Gastroesophageal sphincter (tissue), 4 donors: ENCODE measurements around the gene SPATA9. TPM values are rescaled to one million over a fixed set of nuclear protein-coding genes. Genes with fewer than 3 reads are reported as not detected.

Experiments used
- ATAC-seq: fragments of 150-250 bp; one replicate; pipeline ENCODE4 v1.9.1; 2016; ENCODE audit warnings: mild to moderate bottlenecking, moderate library complexity
- H3K27ac ChIP-seq, 4 donors: fragments of 200-600 bp; sonication (generic) in 3 of 4; 1 replicate in 3 of 4; 2 replicates in 1 of 4; pipeline ENCODE4 v1.5.1; 2016 to 2019
- H3K27me3 ChIP-seq: fragments of 200-600 bp; sonication (generic); one replicate; pipeline ENCODE4 v1.5.1; 2019
- H3K36me3 ChIP-seq, 2 donors: fragments of 200-600 bp; sonication (generic); one replicate each; pipeline ENCODE4 v1.5.1; 2019; ENCODE audit warnings: control low read depth in 1 of 2
- H3K4me1 ChIP-seq, 3 donors: fragments of 200-600 bp; sonication (generic); 1 replicate in 2 of 3; 2 replicates in 1 of 3; pipeline ENCODE4 v1.5.1; 2016 to 2019; ENCODE audit warnings: control low read depth in 2 of 3
- H3K4me3 ChIP-seq, 2 donors: fragments of 200-600 bp; sonication (generic); one replicate each; pipeline ENCODE4 v1.5.1; 2019; ENCODE audit warnings: mild to moderate bottlenecking in 1 of 2, moderate library complexity in 1 of 2
- H3K9me3 ChIP-seq, 3 donors: fragments of 200-600 bp; sonication (generic); one replicate each; pipeline ENCODE4 v1.5.1; 2017 to 2019; ENCODE audit warnings: control low read depth in 2 of 3
- CTCF ChIP-seq, 4 experiments: fragments of 200-600 bp in 2 of 4; fragments of 450-650 bp in 2 of 4; sonication (generic) in 1 of 4; IDR thresholded peaks; one replicate each; pipeline ENCODE4 v1.5.1; 2017 to 2019; ENCODE audit warnings: antibody characterized with exemption in 4 of 4, mild to moderate bottlenecking in 2 of 4, moderate library complexity in 2 of 4
- EP300 ChIP-seq: sonication (generic); formaldehyde crosslinking; IDR thresholded peaks from one replicate; pipeline ENCODE4 v1.6.1; 2017; ENCODE audit warnings: antibody characterized with exemption, mild to moderate bottlenecking
- POLR2A ChIP-seq, 2 donors: fragments of 450-650 bp; IDR thresholded peaks; one replicate each; pipeline ENCODE4 v1.6.1; 2017; ENCODE audit warnings: antibody characterized with exemption in 2 of 2, mild to moderate bottlenecking in 2 of 2, moderate library complexity in 1 of 2
- POLR2AphosphoS5 ChIP-seq: sonication (generic); formaldehyde crosslinking; IDR thresholded peaks from one replicate; pipeline ENCODE4 v1.6.1; 2017; ENCODE audit warnings: antibody characterized with exemption
- WGBS, 2 donors: methylation state at CpG; one replicate each; pipeline ENCODE4 v1.1.5; 2018; ENCODE audit warnings: low coverage in 1 of 2; 5-methylcytosine and 5-hydroxymethylcytosine counted together
- total RNA-seq, 4 donors: library from RNA; depleted of rRNA; stranded (reverse); fragments of >200 nt; gene quantifications; one replicate each; pipeline ENCODE4 v1.1.0, GENCODE V29; 2016

SPATA9 gene
- total RNA-seq, 4 donors from 2014 or later = 0.27 TPM; not detected in 3

GRCh38 chr5:95655575-95655974, 27.2 kb downstream of the SPATA9 start:
- ATAC-seq = no peak
- Histone ChIP-seq H3K27me3 (no peaks in the 10 kb centered on the region), H3K27ac (no peak overlapping the region), H3K36me3 (peaks cover 0 to 16% of the 10 kb centered on the region in 2 donors), H3K4me1 (no peaks in the 10 kb centered on the region), H3K9me3 (no peaks in the 10 kb centered on the region), H3K4me3 (no peak overlapping the region)
- TF ChIP-seq EP300 (no peak), POLR2A (IDR thresholded peaks at IDR 0.05) (no peak), CTCF (IDR thresholded peaks at IDR 0.05) (no peak), POLR2AphosphoS5 (no peak)
- WGBS, 2 donors = 54 to 86% methylated on average over 1 of the region's 1 CpG

- no peak overlapping the region for H3K4me3 ChIP-seq
- no peaks in the 10 kb centered on the region for H3K27me3 ChIP-seq
- TF ChIP-seq EP300 (no peak), POLR2AphosphoS5 (no peak), POLR2A (IDR thresholded peaks at IDR 0.05) (no peak), CTCF (IDR thresholded peaks at IDR 0.05) (no peak)
- ATAC-seq = no peak
- 91 to 95% methylated on average over 3 of the region's 3 CpGs for WGBS, 2 donors
- no peaks in the 10 kb centered on the region for H3K4me1 ChIP-seq
- no peak overlapping the region for H3K27ac ChIP-seq
- H3K9me3 ChIP-seq = no peaks in the 10 kb centered on the region
- peaks cover 0 to 16% of the 10 kb centered on the region in 2 donors for H3K36me3 ChIP-seq
These were observed 28.6 kb downstream of the SPATA9 start for GRCh38 chr5:95654196-95654595.

- peaks cover 0 to 16% of the 10 kb centered on the region in 2 donors for H3K36me3 ChIP-seq
- H3K27me3 ChIP-seq = no peaks in the 10 kb centered on the region
- H3K4me1 ChIP-seq = peaks cover under 1 to 2% (median 2%) of the 10 kb centered on the region in 3 donors
- 78 to 86% methylated on average over 1 of the region's 1 CpG for WGBS, 2 donors
- no peak overlapping the region for H3K27ac ChIP-seq
- no peak for ATAC-seq
- H3K4me3 ChIP-seq = no peak overlapping the region
- H3K9me3 ChIP-seq = no peaks in the 10 kb centered on the region
- no peak for TF ChIP-seq EP300
- no peak for TF ChIP-seq CTCF (IDR thresholded peaks at IDR 0.05)
- no peak for TF ChIP-seq POLR2A (IDR thresholded peaks at IDR 0.05)
- no peak for TF ChIP-seq POLR2AphosphoS5
These were observed 29.9 kb downstream of the SPATA9 start for GRCh38 chr5:95652849-95653248.

- H3K4me3 ChIP-seq = no peak overlapping the region
- no peak overlapping the region for H3K27ac ChIP-seq
- H3K9me3 ChIP-seq = no peaks in the 10 kb centered on the region
- peaks cover 0 to 10% of the 10 kb centered on the region in 2 donors for H3K36me3 ChIP-seq
- H3K27me3 ChIP-seq = no peaks in the 10 kb centered on the region
- no peak for TF ChIP-seq POLR2A (IDR thresholded peaks at IDR 0.05)
- no peak for TF ChIP-seq POLR2AphosphoS5
- no peak for TF ChIP-seq EP300
- TF ChIP-seq CTCF (IDR thresholded peaks at IDR 0.05) = no peak
- H3K4me1 ChIP-seq = peaks cover 6 to 15% (median 10%) of the 10 kb centered on the region in 3 donors
- ATAC-seq = no peak
These were observed 32.8 kb downstream of the SPATA9 start for GRCh38 chr5:95649842-95650620.

GRCh38 chr5:95649274-95649673, 33.5 kb downstream of the SPATA9 start:
- Histone ChIP-seq H3K27me3 (no peaks in the 10 kb centered on the region), H3K4me1 (peaks cover 6 to 19% (median 10%) of the 10 kb centered on the region in 3 donors), H3K4me3 (no peak overlapping the region), H3K27ac (no peak overlapping the region), H3K36me3 (peaks cover 0 to 10% of the 10 kb centered on the region in 2 donors), H3K9me3 (no peaks in the 10 kb centered on the region)
- no peak for ATAC-seq
- TF ChIP-seq POLR2AphosphoS5 (no peak), CTCF (IDR thresholded peaks at IDR 0.05) (peak in 2 of 4 experiments; percentile 6 to 8)
